ENCODE data around the gene MSH2. TPM values are rescaled to one million over a fixed set of nuclear protein-coding genes. Genes with fewer than 3 reads are reported as not detected.

The MSH2 gene
- total and polyA plus RNA-seq, 2 of the 13 experiments (the other 11 are each of a cell fraction or from before 2014, with no cell fraction given): 19.9 to 76.3 TPM

GRCh38 chr2:47373747-47374146 lies 29.2 kb upstream of the MSH2 start (continued):
- TF ChIP-seq IRF2 (CRISPR knock-in tag; IDR thresholded peaks at IDR 0.05): peak; percentile 47; the same call in 1 of the 2 replicates
- TF ChIP-seq DPF2 (CRISPR knock-in tag; IDR thresholded peaks at IDR 0.05; ENCODE audit: borderline replicate concordance, low read depth): no peak
- TF ChIP-seq GLMP (CRISPR knock-in tag; IDR thresholded peaks at IDR 0.05; ENCODE audit: borderline replicate concordance): no peak
- no peak for TF ChIP-seq MEIS1 (CRISPR knock-in tag; IDR thresholded peaks at IDR 0.05; ENCODE audit: borderline replicate concordance)
- no peak for TF ChIP-seq ZNF337 (CRISPR knock-in tag; IDR thresholded peaks at IDR 0.05; ENCODE audit: borderline replicate concordance, low read depth)
- TF ChIP-seq ZNF331 (CRISPR knock-in tag; IDR thresholded peaks at IDR 0.05): peak; percentile 54; the same call in 1 of the 2 replicates
- no peak for TF ChIP-seq GTF3A (CRISPR knock-in tag; conservative IDR thresholded peaks at IDR 0.05)
- TF ChIP-seq PITX1 (CRISPR knock-in tag; IDR thresholded peaks at IDR 0.05): 0 out of 2 replicates have a peak, but pooled peaks have one; percentile 37
- TF ChIP-seq ZNF589 (CRISPR knock-in tag; conservative IDR thresholded peaks at IDR 0.05): no peak
- TF ChIP-seq FOSL2 (CRISPR knock-in tag; IDR thresholded peaks at IDR 0.05): peak; percentile 37; the same call in 1 of the 2 replicates
- no peak for TF ChIP-seq PRDM10 (CRISPR knock-in tag; IDR thresholded peaks at IDR 0.05; ENCODE audit: low read depth)
- TF ChIP-seq ZNF788 (CRISPR knock-in tag; IDR thresholded peaks at IDR 0.05; ENCODE audit: borderline replicate concordance): no peak
- TF ChIP-seq ATF1 (CRISPR knock-in tag; IDR thresholded peaks at IDR 0.05): no peak
- no peak for TF ChIP-seq KAT2B (IDR thresholded peaks at IDR 0.05; ENCODE audit: borderline replicate concordance, low read depth, low read length)
- peak; percentile 68; the same call in 1 of the 2 replicates for TF ChIP-seq ARID5B (CRISPR knock-in tag; IDR thresholded peaks at IDR 0.05)
- TF ChIP-seq KDM3A (CRISPR knock-in tag; IDR thresholded peaks at IDR 0.05; ENCODE audit: low read depth): no peak
- TF ChIP-seq ZBTB42 (CRISPR knock-in tag; IDR thresholded peaks at IDR 0.05): no peak
- no peak for TF ChIP-seq ATF4 (CRISPR knock-in tag; IDR thresholded peaks at IDR 0.05)
- no peak for TF ChIP-seq PBX3 (CRISPR knock-in tag; IDR thresholded peaks at IDR 0.05; ENCODE audit: borderline replicate concordance)
- TF ChIP-seq TAF1 (CRISPR knock-in tag; IDR thresholded peaks at IDR 0.05): no peak
